Esophagus mucosa (tissue), 1 donor: ENCODE measurements around the gene OLFM1. TPM values are rescaled to one million over a fixed set of nuclear protein-coding genes. Genes with fewer than 3 reads are reported as not detected.
"Not testable (repeated sequence)": the region's sequence is repeated elsewhere in the genome, so short reads cannot be mapped to it uniquely, and the experiment has no call there.

Experiments
- ATAC-seq: fragments of 200-7000 bp; cut with Tn5 transposase; one replicate; pipeline ENCODE4 v1.9.1; 2020
- total RNA-seq: library from RNA; stranded (reverse); gene quantifications from one replicate; pipeline ENCODE4 v1.2.4, GENCODE V29; 2023
- donor health status: DM: yes; HTN: yes; CAD: no.

The OLFM1 gene
- total RNA-seq, 1 donor from 2014 or later: 4.9 TPM

GRCh38 chr9:135108831-135109510 is 21.5 kb downstream of the OLFM1 start:
- ATAC-seq: no peak

DNA sequence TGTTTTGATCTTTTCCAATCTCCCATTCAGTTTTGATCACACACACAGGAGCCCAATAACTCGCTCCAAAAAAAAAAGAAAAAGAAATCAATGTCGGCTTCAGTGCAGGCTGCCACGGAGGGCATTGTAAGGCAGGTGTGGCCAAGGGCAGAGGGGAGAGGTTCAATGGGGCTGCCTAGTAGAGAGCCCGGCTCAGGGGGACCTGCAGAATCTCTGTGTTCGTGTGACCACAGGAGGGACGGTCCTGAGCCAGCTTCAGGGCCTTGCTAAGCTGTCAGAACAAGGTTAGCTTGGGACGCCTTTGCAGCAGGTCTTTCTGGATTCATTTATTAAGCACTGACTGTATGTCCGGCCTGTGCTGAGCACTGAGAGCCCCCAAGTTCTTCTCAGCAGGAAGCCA is 22.2 kb downstream of the OLFM1 start:
- ATAC-seq: no peak

- ATAC-seq: no peak
Observed at GRCh38 chr9:135110416-135110815, 22.9 kb downstream of the OLFM1 start.

GRCh38 chr9:135111600-135111999 is 24.1 kb downstream of the OLFM1 start:
- not testable (repeated sequence) for ATAC-seq

DNA sequence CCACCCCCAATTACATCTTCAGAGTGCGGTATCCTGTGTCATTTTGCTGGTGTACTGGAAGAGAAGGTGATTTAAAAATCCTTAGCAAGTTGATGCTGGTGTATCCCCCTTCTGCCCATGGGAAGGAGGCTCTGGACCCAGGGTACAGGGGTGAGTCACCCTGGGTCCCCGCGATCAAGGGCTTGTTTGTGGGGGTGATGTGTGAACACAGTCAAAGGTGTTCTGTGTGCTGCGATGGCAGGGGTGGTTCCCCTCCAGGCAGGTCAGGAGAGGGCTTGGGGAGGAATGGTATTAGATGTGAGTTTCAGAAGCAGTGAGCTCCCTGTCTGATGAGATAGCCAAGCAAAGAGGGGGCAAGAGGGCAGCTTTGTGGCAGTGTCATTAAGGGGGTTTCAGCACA is 28.9 kb downstream of the OLFM1 start:
- no peak for ATAC-seq

- no peak for ATAC-seq
Observed at GRCh38 chr9:135116881-135117280, 29.4 kb downstream of the OLFM1 start.

DNA sequence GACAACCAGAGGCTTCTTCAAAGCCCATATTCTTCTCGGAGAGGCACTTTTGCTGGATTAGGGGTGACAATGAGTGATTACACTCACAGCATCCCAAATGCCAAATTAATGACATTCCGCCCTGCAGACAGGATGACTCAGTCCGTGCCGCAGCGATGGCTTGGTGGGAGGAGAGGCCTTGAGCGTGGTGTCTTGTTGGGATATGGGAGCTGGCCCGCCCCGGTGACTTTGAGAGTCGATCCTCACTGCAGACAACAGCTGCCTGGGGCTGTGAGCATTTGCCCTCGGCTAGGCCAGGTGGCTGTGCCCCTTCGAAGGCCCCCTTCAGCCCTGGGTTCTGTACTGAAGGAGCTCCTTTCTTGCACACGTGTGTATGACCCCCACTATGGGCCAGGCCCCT is 29.8 kb downstream of the OLFM1 start:
- peak; percentile 61 for ATAC-seq

DNA sequence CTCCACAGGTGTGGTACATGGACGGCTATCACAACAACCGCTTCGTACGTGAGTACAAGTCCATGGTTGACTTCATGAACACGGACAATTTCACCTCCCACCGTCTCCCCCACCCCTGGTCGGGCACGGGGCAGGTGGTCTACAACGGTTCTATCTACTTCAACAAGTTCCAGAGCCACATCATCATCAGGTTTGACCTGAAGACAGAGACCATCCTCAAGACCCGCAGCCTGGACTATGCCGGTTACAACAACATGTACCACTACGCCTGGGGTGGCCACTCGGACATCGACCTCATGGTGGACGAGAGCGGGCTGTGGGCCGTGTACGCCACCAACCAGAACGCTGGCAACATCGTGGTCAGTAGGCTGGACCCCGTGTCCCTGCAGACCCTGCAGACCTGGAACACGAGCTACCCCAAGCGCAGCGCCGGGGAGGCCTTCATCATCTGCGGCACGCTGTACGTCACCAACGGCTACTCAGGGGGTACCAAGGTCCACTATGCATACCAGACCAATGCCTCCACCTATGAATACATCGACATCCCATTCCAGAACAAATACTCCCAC is 32.1 kb downstream of the OLFM1 start:
- no peak for ATAC-seq

DNA sequence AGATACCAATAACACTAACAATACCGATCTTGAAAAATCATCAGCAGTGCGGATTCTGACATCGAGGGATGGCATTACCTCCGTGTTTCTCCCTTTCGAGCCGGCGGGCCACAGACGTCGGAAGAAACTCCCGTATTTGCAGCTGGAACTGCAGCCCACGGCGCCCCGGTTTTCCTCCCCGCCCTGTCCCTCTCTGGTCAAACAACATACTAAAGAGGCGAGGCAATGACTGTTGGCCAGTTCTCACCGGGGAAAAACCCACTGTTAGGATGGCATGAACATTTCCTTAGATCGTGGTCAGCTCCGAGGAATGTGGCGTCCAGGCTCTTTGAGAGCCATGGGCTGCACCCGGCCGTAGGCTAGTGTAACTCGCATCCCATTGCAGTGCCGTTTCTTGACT is 32.8 kb downstream of the OLFM1 start:
- no peak for ATAC-seq

- ATAC-seq: no peak
Observed at GRCh38 chr9:135122316-135122715, 34.8 kb downstream of the OLFM1 start.

DNA sequence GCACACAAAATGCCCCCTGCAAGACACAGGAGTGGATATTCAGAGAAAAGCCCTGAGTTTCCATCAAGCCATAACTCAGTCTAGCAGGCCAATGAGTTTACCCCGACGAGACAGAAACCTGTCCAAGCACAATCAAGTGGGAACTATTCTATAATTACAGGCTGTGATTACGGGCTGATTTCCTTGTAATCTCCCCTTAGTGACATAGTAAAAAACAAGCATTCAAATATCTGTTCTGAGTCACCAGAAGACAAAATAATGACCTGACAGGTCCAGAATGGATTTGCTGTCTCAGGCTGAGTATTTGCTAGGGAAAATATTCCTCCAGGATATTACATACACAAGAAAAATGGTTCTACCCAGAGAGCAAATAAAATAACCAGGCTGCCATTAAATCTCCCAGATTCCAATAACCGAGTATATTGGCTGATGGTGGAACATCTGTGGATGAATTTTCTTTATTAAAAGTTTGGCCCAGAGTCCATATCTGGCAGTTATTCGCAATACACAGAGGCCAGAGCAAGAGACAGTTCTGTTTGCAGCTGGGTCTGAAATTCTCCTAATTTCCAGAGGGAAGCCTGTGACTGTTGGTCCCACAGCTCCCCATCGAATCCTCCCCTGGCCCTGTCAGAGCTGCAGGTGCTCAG is 35.8 kb downstream of the OLFM1 start:
- no peak for ATAC-seq

DNA sequence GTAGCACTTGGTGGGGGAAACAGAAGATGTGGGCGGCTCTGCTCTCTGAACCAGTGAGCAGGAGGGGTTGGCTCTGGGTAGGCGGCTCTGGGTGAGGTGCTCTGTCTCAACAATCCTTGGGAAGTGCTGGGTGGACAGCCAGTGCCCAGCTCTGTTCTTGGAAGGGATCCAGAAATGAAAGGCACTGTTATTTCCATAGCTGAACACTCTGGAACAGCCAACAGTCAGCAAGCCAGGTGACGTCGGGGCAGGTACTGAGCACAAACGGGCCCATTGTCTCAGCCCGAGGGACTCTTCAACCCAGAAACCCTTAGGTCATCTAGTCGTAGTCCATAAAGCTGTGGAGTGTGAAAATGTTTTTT is 36.3 kb downstream of the OLFM1 start:
- no peak for ATAC-seq

DNA sequence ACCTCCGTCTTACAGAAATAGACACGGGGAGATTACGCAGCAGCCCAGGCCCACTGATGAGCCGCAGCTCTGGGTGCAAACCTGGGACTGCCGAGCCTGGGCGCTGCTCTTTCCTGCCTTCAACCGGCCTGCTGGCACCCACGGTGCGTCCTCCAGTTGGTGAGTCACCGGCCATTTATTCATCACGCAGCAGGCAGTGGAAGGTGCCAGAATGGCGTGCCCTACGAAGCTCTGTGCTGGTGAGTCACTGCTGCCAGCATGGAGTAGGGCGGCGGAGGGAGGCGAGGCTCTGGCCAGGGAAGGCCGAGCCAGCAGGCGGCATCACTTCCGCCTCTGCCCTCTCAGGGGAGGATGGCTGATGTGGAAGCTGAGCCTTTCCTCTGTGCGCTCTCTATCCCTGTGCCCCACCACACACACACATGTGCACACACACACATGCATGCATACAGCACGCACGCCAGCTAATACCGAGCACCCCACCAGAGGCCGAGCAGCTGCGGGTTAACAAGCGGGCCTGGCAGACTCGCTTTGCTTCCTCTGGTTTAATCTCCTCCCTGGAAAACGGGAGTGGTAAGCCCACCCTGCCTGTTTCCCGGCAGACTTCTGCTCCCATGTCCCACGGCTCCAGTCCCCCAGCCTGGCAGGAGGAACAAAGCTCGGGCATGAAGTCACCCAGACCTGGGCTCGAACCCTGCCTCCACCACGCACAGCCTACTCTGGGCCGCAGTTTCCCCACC is 39.2 kb downstream of the OLFM1 start:
- peak; percentile 91 for ATAC-seq

- ATAC-seq: no peak
Observed at GRCh38 chr9:135127718-135128670, 40.5 kb downstream of the OLFM1 start.

DNA sequence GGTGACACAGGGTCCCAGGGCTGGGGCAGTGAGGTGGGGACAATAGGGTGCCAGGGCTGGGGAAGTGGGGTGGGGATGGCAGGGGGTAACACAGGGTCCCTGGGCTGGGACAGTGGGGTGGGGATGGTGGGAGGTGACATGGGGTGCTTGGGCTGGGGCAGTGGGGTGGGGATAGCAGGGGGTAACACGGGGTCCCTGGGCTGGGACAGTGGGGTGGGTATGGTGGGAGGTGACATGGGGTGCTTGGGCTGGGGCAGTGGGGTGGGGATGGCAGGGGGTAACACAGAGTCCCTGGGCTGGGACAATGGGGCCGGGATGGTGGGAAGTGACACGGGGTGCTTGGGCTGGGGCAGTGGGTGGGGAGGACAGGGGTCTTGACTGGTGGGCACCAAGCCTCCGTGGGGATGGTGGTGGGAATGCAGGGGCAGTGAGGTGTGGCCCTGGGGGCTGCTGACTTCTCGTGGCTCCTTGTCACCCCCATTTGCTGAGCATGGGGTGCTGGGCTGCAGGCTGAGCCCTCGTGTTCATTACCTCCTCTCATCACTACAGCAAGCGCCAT is 41.7 kb downstream of the OLFM1 start:
- no peak for ATAC-seq

DNA sequence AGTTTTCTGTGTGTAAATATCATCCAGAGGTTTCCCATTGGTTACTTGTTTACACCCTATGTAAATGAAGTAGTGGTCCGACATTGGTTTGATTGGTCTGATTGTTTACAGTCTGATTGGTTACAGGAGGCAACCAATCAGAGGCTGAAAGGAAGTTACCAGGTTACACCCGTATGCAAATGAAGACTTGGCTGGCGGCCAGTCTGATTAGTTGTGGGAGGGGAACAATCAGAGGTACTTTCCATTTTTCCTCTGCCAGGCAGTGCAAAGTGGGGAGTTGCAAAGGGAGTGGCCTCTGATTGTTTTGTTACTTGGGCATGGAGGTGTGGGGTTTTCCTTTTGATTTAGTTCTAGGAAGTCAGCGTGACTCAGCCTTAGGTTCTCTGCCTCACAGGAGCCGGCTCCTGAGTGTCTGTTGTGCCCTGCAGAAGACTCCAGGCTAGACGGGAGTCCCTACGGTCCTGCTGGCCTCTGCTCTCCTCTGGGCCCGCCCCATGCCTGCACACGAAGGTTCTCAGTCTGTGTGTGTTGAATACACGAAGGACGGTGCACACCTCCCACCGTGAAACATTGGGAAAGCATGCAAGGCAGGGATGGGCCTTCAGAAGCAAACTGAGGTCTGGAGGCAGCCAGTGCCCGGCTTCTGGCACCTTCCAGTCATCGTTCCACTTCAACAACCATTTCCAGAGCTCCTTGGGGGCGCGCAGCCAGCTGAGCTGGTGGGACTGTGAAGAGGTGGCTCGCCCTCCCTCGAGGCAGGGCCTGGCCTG is 42.9 kb downstream of the OLFM1 start:
- ATAC-seq: peak; percentile 74

GRCh38 chr9:135131488-135131887 is 44.0 kb downstream of the OLFM1 start:
- no peak for ATAC-seq

DNA sequence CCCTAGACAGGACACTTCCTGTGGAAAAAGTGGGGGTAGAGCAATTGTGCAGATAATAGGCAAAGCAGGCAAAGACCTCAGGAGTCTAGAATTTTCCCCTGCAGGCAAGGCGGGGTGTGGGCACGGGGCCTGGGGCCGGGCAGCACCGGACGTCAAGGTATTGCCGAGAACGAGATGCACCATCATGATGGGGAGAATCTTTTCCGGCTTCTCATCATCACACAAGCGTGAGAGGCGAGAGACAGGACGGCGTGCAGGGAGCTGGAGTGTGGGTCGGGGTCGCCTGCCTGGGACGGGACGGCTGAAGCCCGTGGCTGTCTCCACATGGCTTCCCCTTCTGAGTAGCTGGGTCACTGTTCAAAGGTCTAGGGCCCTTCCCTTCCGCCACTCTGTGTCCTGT is 44.5 kb downstream of the OLFM1 start:
- no peak for ATAC-seq

GRCh38 chr9:135134268-135135022 is 47.0 kb downstream of the OLFM1 start:
- ATAC-seq: peak; percentile 13

- ATAC-seq: no peak
Observed at GRCh38 chr9:135135171-135135928, 47.9 kb downstream of the OLFM1 start.
